Measurements from ENCODE around the gene ARV1.
"Not testable (repeated sequence)": the region's sequence is repeated elsewhere in the genome, so short reads cannot be mapped to it uniquely, and the experiment has no call there.

The ARV1 gene

DNA sequence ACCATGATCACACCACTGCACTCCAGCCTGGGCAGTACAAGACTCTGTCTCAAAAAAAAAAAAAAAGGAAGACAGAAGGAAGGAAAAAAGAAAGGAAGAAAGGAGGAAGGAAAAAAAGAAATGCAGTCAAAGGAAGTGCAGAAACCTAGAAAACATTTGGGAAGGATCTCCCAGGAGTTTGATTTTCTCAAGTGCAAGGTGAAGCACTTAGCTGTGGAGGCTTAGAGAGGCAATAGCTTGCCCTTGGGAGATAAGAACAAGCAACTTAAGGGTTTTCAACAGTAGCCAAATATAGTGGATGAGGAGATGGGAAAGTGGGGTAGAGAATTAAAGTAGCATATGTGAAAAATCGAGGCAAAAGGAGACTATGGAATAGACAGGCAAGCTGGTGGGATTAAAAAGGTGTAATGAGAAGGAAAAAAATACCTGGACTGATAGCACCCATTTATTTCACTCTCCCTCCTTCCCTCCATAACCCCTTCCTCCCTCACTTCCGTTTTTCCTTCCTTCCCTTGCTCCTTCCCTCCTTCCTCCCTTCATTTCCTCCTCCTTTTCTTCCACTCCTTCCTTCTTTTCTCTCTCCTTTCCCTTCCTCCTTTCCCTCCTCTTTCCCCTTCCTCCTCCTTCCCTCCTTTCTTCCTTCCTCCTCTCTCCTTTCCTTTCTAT, 68.0 kb downstream of the ARV1 start:
- DNase-seq: no peak

DNA sequence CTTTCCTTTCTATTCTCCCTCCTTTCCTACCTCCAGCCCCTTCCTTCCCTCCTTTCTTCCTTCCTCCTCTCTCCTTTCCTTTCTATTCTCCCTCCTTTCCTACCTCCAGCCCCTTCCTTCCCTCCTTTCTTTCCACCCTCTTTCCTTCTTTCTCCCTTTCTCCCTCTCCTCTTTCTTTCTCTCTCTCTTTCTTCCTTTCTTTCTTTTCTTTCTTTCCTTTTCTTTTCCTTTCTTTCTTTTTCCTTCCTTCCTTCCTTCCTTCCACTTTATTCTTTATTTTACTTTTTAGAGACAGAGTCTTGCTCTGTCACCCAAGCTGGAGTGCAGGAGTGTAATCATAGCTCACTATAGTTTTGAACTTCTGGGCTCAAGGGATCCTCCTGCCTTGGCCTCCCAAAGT, 68.6 kb downstream of the ARV1 start:
- DNase-seq: not testable (repeated sequence)

DNA sequence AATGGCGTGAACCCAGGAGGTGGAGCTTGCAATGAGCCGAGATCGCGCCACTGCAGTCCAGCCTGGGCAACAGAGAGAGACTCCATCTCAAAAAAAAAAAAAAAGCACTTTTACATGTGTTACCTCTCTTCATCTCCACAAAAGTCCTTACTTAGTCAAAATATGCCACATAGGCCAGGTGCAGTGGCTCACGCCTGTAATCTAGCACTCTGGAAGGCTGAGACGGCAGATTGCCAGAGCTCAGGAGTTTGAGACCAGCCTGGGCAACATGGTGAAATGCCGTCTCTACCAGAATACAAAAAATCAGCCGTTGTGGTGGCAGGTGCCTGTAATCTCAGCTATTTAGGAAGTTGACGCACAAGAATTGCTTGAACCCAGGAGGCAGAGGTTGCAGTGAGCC, 69.5 kb downstream of the ARV1 start:
- not testable (repeated sequence) for DNase-seq

DNA sequence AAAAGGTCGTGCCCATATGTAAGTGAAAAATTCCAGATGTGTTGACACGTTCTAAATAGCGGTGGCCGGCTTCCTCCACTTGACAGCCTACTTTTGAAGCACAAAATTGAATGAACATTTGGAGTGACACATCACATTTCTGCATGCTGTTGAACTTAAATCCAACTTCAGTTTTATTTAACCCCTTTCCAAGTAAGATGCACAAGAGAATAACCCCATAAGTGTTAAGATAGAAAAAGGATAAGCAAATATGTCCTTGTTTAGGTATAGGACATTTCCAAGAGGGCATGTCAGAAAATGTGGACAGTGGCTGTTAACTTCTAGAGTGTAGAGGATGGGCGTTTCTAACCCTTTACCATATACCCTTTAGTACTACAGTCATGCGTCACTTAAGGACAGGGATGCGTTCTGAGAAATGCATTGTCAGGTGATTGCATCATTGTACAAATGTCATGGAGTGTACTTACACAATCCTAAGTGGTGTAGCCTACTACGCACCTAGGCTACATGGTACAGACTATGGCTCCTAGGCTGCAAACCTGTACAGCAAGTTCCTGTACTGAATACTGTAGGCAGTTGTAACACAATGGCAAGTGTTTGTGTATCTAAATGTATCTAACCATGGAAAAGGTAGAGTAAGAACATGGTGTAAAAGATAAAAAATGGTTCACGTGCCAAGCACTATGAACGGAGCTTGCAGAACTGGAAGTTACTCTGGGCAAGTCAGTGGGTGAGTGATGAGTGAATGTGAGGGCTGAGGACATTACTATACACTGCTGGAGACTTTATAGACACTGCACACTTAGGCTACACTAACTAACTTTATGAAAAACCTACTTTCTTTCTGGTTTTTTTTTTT, 70.5 kb downstream of the ARV1 start:
- DNase-seq: no peak
